WTC11 (cell line): Measurements from ENCODE around the gene MRTFA. TPM values are rescaled to one million over a fixed set of nuclear protein-coding genes. Genes with fewer than 3 reads are reported as not detected.

Source experiments
- ATAC-seq: fragments of 200-7000 bp; cut with Tn5 transposase; 2 replicates; pipeline ENCODE4 v1.10.0; 2021; ENCODE audit warnings: mild to moderate bottlenecking, moderate library complexity
- CTCF ChIA-PET: fragments of 300-600 bp; sonication (Branson Sonifier 250); formaldehyde crosslinking; loops from one replicate; lab custom pipeline; 2021; ENCODE audit warnings: antibody characterized with exemption; lab: Charles Lee
- POLR2A ChIA-PET: fragments of 350-600 bp; sonication (Branson Sonifier 250); formaldehyde crosslinking; loops from one replicate; lab custom pipeline; 2021; ENCODE audit warnings: antibody characterized with exemption; lab: Charles Lee
- DNase-seq: peaks from one replicate; pipeline ENCODE4 v3.0.0; 2021; ENCODE audit warnings: low spot score
- H3K27ac Mint-ChIP-seq: 2 replicates; pipeline ENCODE4 v1.8.0; 2021; ENCODE audit warnings: mixed read lengths
- H3K27me3 Mint-ChIP-seq: 2 replicates; pipeline ENCODE4 v1.8.0; 2021; ENCODE audit warnings: low read depth, mild to moderate bottlenecking, moderate library complexity, mixed read lengths
- H3K36me3 Mint-ChIP-seq: 2 replicates; pipeline ENCODE4 v1.8.0; 2021; ENCODE audit warnings: mixed read lengths
- H3K4me1 Mint-ChIP-seq: 2 replicates; pipeline ENCODE4 v1.8.0; 2022; ENCODE audit warnings: mixed read lengths
- H3K4me3 Mint-ChIP-seq: 2 replicates; pipeline ENCODE4 v1.8.0; 2021; ENCODE audit warnings: mild to moderate bottlenecking, moderate library complexity, mixed read lengths
- H3K9me3 Mint-ChIP-seq: 2 replicates; pipeline ENCODE4 v1.8.0; 2021; ENCODE audit warnings: mixed read lengths
- AFF4 ChIP-seq: sonication (generic); formaldehyde crosslinking; IDR thresholded peaks from 2 replicates; pipeline ENCODE4 v1.8.1; 2023; ENCODE audit warnings: mild to moderate bottlenecking, missing genetic modification reagents, borderline replicate concordance
- ATF2 ChIP-seq: sonication (generic); formaldehyde crosslinking; IDR thresholded peaks from 2 replicates; pipeline ENCODE4 v1.8.1; 2022; ENCODE audit warnings: low read depth, missing genetic modification reagents, borderline replicate concordance
- CTCF ChIP-seq: fragments of 200-600 bp; IDR thresholded peaks from 2 replicates; pipeline ENCODE4 v1.8.0; 2022; ENCODE audit warnings: antibody characterized with exemption
- ESRRA ChIP-seq: sonication (generic); formaldehyde crosslinking; IDR thresholded peaks from 2 replicates; pipeline ENCODE4 v1.8.1; 2022; ENCODE audit warnings: mild to moderate bottlenecking, missing genetic modification reagents, borderline replicate concordance
- ETV6 ChIP-seq: sonication (generic); formaldehyde crosslinking; IDR thresholded peaks from 2 replicates; pipeline ENCODE4 v1.8.1; 2022; ENCODE audit warnings: mild to moderate bottlenecking, missing genetic modification reagents
- FOXP4 ChIP-seq: sonication (generic); formaldehyde crosslinking; IDR thresholded peaks from 2 replicates; pipeline ENCODE4 v1.8.0; 2022; ENCODE audit warnings: mild to moderate bottlenecking, missing genetic modification reagents
- HMGXB4 ChIP-seq: sonication (generic); formaldehyde crosslinking; IDR thresholded peaks from 2 replicates; pipeline ENCODE4 v1.8.1; 2023; ENCODE audit warnings: mild to moderate bottlenecking, moderate library complexity, missing genetic modification reagents
- IRF1 ChIP-seq: sonication (generic); formaldehyde crosslinking; IDR thresholded peaks from 2 replicates; pipeline ENCODE4 v1.8.0; 2023; ENCODE audit warnings: missing genetic modification reagents
- JAZF1 ChIP-seq: fragments of 250-450 bp; sonication (Bioruptor Pico); IDR thresholded peaks from 2 replicates; pipeline ENCODE4 v1.9.0; 2021; ENCODE audit warnings: moderate library complexity, mild to moderate bottlenecking, inconsistent platforms
- KAT7 ChIP-seq: sonication (generic); formaldehyde crosslinking; IDR thresholded peaks from 2 replicates; pipeline ENCODE4 v1.8.1; 2023; ENCODE audit warnings: missing genetic modification reagents, mild to moderate bottlenecking, borderline replicate concordance
- MLX ChIP-seq: sonication (generic); formaldehyde crosslinking; IDR thresholded peaks from 2 replicates; pipeline ENCODE4 v1.8.1; 2023; ENCODE audit warnings: mild to moderate bottlenecking, missing genetic modification reagents, moderate library complexity
- NFE2L1 ChIP-seq: sonication (generic); formaldehyde crosslinking; IDR thresholded peaks from 2 replicates; pipeline ENCODE4 v1.8.1; 2023; ENCODE audit warnings: missing genetic modification reagents
- NFYB ChIP-seq: sonication (generic); formaldehyde crosslinking; conservative IDR thresholded peaks from 2 replicates; pipeline ENCODE4 v1.8.0; 2022; ENCODE audit warnings: low read depth, missing genetic modification reagents
- NR1H2 ChIP-seq: sonication (generic); formaldehyde crosslinking; IDR thresholded peaks from 2 replicates; pipeline ENCODE4 v1.9.0; 2021; ENCODE audit warnings: mild to moderate bottlenecking, moderate library complexity, missing genetic modification reagents
- NR2C2 ChIP-seq: sonication (generic); formaldehyde crosslinking; IDR thresholded peaks from 2 replicates; pipeline ENCODE4 v1.8.0; 2022; ENCODE audit warnings: mild to moderate bottlenecking, missing genetic modification reagents
- RORB ChIP-seq: fragments of 250-450 bp; sonication (Bioruptor Pico); IDR thresholded peaks from 2 replicates; pipeline ENCODE4 v1.9.0; 2021; ENCODE audit warnings: mild to moderate bottlenecking
- SOX15 ChIP-seq: fragments of 250-450 bp; sonication (Bioruptor Pico); IDR thresholded peaks from 2 replicates; pipeline ENCODE4 v1.9.0; 2021; ENCODE audit warnings: mild to moderate bottlenecking
- TCF7 ChIP-seq: sonication (generic); formaldehyde crosslinking; IDR thresholded peaks from 2 replicates; pipeline ENCODE4 v1.8.0; 2022; ENCODE audit warnings: mild to moderate bottlenecking, low read depth, missing genetic modification reagents, moderate library complexity
- ZNF232 ChIP-seq: sonication (generic); formaldehyde crosslinking; IDR thresholded peaks from 2 replicates; pipeline ENCODE4 v1.8.0; 2022; ENCODE audit warnings: mild to moderate bottlenecking, missing genetic modification reagents
- ZNF423 ChIP-seq: fragments of 250-450 bp; sonication (Bioruptor Pico); IDR thresholded peaks from 2 replicates; pipeline ENCODE4 v2.1.2; 2022; ENCODE audit warnings: mild to moderate bottlenecking, moderate library complexity
- ZNF671 ChIP-seq: fragments of 250-450 bp; sonication (Bioruptor Pico); IDR thresholded peaks from 2 replicates; pipeline ENCODE4 v1.8.0; 2021; ENCODE audit warnings: mild to moderate bottlenecking
- total RNA-seq: library from RNA; stranded (reverse); gene quantifications from 3 replicates; pipeline ENCODE4 v1.2.3, GENCODE V29; 2021

MRTFA gene
- total RNA-seq, 1 experiment from 2014 or later, result 48.4 TPM

GRCh38 chr22:40567106-40567505 lies 69.4 kb downstream of the MRTFA start (continued):
- TF ChIP-seq AFF4 (CRISPR knock-in tag) (no peak), MLX (CRISPR knock-in tag) (no peak), SOX15 (CRISPR knock-in tag) (no peak), ZNF232 (CRISPR knock-in tag) (no peak), TCF7 (CRISPR knock-in tag) (no peak)

- Mint-ChIP-seq H3K9me3 (peaks cover 6% of the 10 kb centered on the region; the same call in 1 of the 2 replicates), H3K36me3 (no peaks in the 10 kb centered on the region), H3K4me1 (peaks cover 25% of the 10 kb centered on the region), H3K4me3 (no peak overlapping the region), H3K27ac (no peak overlapping the region), H3K27me3 (no peaks in the 10 kb centered on the region)
- ATAC-seq (no peak), DNase-seq (no peak)
- ChIA-PET CTCF (no interaction called here), POLR2A (interaction anchor here (0.6 to 0.7 kb wide), 2 partner anchors 55 to 666 kb away, joined by 3 read pairs; no protein-coding TSS in a partner anchor)
- TF ChIP-seq RORB (CRISPR knock-in tag), result no peak
- no peak for TF ChIP-seq ZNF671 (CRISPR knock-in tag)
- no peak for TF ChIP-seq JAZF1 (CRISPR knock-in tag)
- TF ChIP-seq KAT7, result no peak
- no peak for TF ChIP-seq HMGXB4 (CRISPR knock-in tag)
- TF ChIP-seq IRF1 (CRISPR knock-in tag), result no peak
- no peak for TF ChIP-seq ZNF423 (CRISPR knock-in tag)
- no peak for TF ChIP-seq ETV6
- TF ChIP-seq FOXP4 (CRISPR knock-in tag), result no peak
- TF ChIP-seq NFE2L1 (CRISPR knock-in tag), result no peak
- TF ChIP-seq ESRRA (CRISPR knock-in tag), result no peak
- no peak for TF ChIP-seq NR1H2 (CRISPR knock-in tag)
- no peak for TF ChIP-seq ATF2 (CRISPR knock-in tag)
- no peak for TF ChIP-seq CTCF
- TF ChIP-seq NFYB (CRISPR knock-in tag), result no peak
- TF ChIP-seq NR2C2 (CRISPR knock-in tag), result no peak
These were observed 75.5 kb downstream of the MRTFA start for GRCh38 chr22:40560994-40561515.
